ENCODE data around the gene URM1. TPM values are rescaled to one million over a fixed set of nuclear protein-coding genes. Genes with fewer than 3 reads are reported as not detected.
"Not testable (repeated sequence)": the region's sequence is repeated elsewhere in the genome, so short reads cannot be mapped to it uniquely, and the experiment has no call there.

URM1 gene
- total RNA-seq, 1 donor from 2014 or later: 57.7 TPM

GRCh38 chr9:128409450-128409849 lies 38.3 kb downstream of the URM1 start:
- DNase-seq (ENCODE audit: low spot score): no peak

GRCh38 chr9:128409978-128410377 lies 38.8 kb downstream of the URM1 start:
- no peak for DNase-seq (ENCODE audit: low spot score)

DNA sequence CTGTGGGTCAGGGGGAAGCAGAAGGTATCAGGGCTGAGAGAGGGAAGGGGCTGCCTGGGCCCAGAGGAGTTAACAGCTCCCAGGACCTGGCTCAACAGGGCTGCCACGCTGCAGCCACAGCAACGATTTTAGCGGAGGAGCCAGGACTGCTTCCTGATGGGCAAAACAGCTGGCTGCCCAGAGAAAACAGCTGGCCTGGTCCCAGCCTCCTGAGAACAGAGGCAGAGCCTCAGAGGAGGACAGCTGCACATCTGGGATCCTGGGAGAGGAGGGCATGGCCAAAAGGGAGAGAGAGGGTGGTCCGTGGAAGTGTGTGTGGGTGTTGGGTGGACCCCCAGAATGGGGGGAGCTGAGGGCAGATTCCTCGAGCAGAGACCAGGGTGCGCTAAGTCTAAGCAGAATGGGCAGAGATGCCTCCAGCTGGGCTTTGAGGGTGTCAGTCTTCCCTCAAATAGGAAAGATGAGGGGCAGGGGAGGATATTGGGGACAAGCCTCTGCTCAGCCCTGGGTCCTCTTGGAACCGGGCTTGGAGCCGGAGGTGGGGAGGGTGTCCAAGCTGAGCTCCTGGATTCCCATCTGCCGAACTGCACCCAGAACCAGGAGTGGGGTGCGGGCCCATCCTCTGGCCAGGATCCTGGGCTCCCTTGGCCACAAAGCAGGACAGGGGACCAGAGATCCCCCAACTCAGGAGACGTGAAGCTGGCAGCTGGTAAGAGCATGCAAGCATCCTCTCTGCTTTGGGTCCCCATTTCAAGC lies 40.4 kb downstream of the URM1 start:
- DNase-seq (ENCODE audit: low spot score): no peak

DNA sequence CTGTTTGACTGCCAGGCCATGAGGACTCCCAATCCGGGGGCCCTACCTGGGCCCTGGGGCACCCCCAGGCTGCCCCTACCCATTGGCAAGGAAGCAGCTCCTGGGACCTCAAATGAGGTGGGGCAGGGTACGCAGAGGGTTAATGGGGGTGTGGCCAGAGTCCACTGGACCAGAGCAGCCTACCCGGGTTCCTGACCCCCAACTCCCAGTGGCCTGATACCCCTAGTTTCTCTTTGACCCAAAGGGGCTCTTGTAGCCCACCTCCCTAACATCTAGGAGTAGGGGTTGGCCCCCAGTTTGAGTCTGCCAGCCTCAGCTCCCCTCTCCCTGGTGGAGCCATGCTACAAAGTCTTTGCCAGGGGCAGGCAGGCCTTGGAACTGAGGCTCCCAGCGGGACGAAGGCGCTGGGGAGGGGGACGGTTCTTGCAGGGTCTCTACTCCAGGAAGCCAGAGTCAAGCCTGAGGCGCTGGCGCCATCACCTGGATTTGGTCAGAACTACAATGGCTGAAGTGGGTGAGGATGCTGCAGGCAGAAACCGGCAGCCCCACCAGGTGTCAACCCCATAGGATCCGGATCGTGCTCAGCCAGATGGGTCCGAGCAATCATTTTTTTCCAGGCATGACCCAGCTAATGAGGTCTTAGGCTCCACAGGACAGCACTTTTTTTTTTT lies 41.1 kb downstream of the URM1 start:
- no peak for DNase-seq (ENCODE audit: low spot score)

DNA sequence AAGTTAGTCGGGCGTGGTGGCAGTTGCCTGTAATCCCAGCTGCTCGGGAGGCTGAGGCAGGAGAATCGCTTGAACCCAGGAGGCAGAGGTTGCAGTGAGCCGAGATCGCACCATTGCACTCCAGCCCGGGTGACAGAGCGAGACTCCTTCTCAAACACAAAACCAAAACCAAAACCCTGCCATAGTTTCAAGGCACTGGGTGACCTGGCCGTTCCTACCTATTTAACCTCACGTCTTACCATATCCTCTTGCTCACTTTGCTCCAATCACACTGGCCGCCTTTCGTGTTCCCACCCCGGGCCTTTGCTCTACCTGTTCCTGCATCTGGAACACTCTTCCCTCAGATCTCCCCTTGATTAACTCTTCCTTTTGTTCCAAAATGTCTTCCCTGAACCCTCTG lies 42.6 kb downstream of the URM1 start:
- not testable (repeated sequence) for DNase-seq (ENCODE audit: low spot score)

GRCh38 chr9:128414461-128414860 lies 43.3 kb downstream of the URM1 start:
- DNase-seq (ENCODE audit: low spot score): no peak

DNA sequence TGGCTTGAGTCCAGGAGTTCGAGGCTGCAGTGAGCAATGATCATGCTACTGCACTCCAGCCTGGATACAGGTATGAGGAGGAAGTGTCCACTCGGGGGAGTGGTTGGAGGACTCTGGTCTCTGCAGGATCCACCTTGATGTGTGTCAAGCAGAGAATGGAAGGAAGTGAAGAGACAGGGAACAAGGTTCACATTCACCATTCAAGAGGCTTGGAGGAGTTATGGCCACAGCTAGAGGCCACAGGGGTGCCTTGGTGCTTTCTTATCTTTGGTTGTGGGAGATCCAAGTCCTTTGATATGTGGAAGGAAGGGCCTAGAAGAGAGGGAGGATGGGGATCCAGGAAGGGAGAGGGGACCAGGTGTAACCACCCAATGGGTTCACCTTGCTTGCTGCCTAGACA lies 44.1 kb downstream of the URM1 start:
- DNase-seq (ENCODE audit: low spot score): no peak

DNA sequence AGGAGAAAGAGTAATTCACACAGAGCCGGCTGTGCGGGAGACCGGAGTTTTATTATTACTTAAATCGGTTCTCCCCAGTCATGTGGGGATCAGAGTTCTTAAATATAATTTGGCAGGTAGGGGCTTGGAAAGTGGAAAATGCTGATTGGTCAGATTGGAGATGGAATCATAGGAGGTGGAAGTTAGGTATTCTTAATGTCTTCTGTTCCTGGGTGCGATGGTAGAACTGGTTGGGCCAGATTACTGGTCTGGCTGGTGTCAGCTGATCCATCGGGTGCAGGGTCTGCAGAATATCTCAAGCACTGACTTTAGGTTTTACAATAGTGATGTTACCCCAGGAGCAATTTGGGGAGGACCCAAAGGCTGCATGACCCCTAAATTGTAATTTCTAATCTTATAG lies 44.8 kb downstream of the URM1 start:
- DNase-seq (ENCODE audit: low spot score): peak; percentile 76

GRCh38 chr9:128416432-128417019 lies 45.4 kb downstream of the URM1 start:
- DNase-seq (ENCODE audit: low spot score): no peak

DNA sequence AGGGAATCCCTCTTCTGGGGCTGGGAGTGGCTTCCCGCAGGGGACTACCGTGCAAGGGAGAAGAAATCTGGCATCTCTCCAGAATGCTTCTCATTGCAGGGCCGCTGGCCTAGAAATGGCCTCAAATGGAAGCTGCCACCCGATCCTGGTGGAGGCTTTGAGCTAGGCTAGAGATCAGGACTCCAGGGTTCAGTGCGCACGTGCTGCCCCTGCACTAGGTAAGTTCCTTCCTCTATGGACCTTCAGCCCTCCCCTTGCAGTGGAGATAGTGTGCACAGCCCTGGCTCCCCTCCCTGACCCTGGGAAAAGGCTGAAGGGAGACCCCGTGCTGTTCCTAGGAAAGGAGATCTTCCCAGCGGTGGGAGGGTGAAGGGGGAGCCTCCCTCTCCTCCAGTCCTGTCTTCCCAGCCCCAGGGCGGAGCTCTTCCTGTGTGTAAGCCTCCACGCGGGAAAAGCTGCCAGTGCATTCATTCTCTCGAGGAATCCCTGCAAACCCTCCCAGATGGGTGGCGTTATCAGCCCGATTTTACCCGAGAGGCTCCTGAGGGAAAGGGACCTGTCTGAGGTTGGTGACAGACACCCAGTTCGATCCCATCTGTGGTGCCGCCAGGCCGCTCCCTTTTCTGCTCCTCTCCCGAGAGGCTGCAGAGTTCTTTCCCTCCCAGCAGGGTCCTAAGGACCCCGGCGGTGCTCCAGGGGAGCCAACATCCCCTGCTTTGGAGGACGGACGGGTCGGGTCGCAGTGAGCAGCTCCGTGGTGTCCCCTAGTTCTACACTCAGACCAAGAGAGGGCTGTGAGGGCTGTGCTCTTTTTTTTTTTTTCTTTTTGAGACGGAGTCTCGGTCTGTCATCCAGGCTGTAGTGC lies 48.1 kb downstream of the URM1 start:
- peak; percentile 56 for DNase-seq (ENCODE audit: low spot score)

DNA sequence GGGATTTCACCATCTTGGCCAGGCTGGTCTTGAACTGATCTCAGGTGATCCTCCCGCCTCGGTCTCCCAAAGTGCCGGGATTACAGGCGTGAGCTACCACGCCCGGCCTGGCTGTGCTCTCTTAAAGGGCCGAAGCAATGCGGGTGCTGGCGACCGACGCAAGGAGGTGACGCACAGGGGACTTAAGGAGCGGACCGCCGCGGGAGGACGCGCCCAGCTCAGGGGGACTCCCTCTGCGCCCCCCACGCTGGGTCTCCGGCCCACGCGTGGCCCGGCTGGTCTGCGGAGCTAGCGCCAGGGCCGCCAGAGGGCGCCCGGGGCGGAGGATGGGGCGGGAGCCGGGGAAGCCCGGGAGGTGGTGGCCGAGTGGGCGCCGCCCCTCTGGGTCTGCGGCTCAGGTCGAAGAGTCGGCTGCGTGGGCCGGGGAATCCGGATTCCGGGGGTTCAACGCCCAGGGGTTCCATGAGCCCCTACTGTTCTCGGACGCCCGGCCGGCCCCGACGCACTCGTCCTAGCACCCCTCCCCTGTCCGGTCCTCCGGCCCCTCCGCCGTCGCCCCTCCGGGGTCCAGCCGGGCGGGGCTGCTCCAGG lies 49.0 kb downstream of the URM1 start:
- peak; percentile 71 for DNase-seq (ENCODE audit: low spot score)

- DNase-seq (ENCODE audit: low spot score): peak; percentile 55
Measured at GRCh38 chr9:128420651-128421481, 49.7 kb downstream of the URM1 start, which contains the start of gene CERCAM. CERCAM (plus strand) TSS chr9:128420857; CDS start chr9:128420878, 21 bp downstream.

DNA sequence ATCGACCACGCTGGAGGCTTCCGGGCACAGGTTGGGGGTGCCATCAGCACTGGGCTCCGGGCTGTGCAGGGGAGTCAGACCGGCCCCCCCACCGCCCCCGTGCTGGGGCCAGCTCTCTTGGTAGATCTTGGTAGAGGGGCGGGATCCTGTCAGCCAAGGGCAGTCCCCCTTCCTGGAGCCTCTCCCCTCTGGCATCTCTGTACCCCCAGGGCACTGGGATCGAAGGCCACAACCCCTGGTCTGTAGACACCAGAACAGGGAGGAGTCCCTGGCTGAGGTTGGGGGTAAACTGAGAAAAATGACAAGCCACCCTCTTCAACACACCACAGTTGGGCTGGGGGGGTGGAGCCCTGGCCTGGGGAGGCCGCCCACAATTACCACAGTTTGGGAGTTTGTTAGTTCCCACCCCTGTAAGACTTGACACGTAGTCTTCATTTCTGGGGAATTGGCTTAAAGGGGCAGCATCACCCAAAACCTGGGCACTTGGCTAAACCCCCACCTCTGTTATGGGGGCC lies 50.4 kb downstream of the URM1 start:
- DNase-seq (ENCODE audit: low spot score): no peak

DNA sequence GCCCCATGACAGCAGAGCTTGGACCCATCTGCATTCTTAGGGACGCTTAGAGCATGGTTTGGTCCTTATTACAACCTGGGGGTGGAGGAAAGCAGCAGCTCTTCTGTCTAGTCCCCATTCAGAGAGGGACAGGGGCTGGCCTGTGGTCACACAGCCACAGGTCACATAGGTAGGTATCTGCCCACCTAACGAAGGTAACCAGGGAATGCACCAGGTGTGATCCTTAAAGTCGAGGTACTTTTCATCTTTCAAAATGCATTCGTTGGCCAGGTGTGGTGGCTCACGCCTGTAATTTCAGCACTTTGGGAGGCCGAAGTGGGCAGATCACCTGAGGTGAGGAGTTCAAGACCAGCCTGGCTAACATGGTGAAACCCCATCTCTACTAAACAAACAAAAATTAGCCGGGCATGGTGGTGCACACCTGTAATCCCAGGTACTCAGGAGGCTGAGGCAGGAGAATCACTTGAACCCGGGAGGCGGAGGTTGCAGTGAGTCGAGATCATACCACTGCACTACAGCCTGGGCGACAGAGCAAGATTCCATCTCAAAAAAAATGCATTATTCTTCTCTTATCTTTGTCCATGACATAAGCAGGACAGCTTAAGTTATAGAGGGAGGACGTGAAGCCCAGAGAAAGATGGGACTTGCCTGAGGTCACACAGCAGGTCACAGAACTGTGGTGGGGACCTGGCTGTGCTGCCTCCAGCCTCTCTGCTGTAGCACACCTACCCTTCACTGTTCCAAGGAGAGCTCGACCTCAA lies 51.0 kb downstream of the URM1 start:
- not testable (repeated sequence) for DNase-seq (ENCODE audit: low spot score)

GRCh38 chr9:128422783-128423150 lies 51.6 kb downstream of the URM1 start:
- no peak for DNase-seq (ENCODE audit: low spot score)

GRCh38 chr9:128423356-128423755 lies 52.2 kb downstream of the URM1 start:
- DNase-seq (ENCODE audit: low spot score): not testable (repeated sequence)

- no peak for DNase-seq (ENCODE audit: low spot score)
Measured at GRCh38 chr9:128424268-128424780, 53.1 kb downstream of the URM1 start.

- DNase-seq (ENCODE audit: low spot score): no peak
Measured at GRCh38 chr9:128428644-128429512, 57.7 kb downstream of the URM1 start.

All from ureter (tissue), 1 donor.